Right renal pelvis (tissue), 4 donors: Measurements from ENCODE around the gene NDOR1. TPM values are rescaled to one million over a fixed set of nuclear protein-coding genes. Genes with fewer than 3 reads are reported as not detected.

Experiments used
- DNase-seq, 4 donors: peaks; one replicate each; pipeline ENCODE4 v3.0.0-alpha.2; 2013; ENCODE audit warnings: low read depth in 4 of 4, low spot score in 3 of 4, missing footprints in 1 of 4
- polyA plus RNA-seq, 4 donors: library from polyadenylated mRNA; unstranded; fragments of 120-200 nt; gene quantifications; one replicate each; pipeline ENCODE4 v1.2.1, GENCODE V29; 2013; ENCODE audit not compliant: insufficient read length in 4 of 4

NDOR1 gene
- polyA plus RNA-seq, 4 donors: 10.0 to 16.0 (median 10.9) TPM

GRCh38 chr9:137195525-137196220 lies 9.8 kb upstream of the NDOR1 start:
- no peak for DNase-seq

- no peak for DNase-seq
Measured at GRCh38 chr9:137198051-137198901, 7.2 kb upstream of the NDOR1 start.

- no peak for DNase-seq
Measured at GRCh38 chr9:137198902-137199283, 6.6 kb upstream of the NDOR1 start.

GRCh38 chr9:137199411-137200121 lies 5.9 kb upstream of the NDOR1 start:
- no peak for DNase-seq

GRCh38 chr9:137200311-137201204 lies 4.9 kb upstream of the NDOR1 start, which contains the start of gene TPRN:
Gene TPRN, minus strand, starts transcription at chr9:137200741. Its CDS starts 30 bp downstream, at chr9:137200711.
- DNase-seq: peak; percentile 93 to 99 (median 97)

GRCh38 chr9:137201205-137201868 lies 4.2 kb upstream of the NDOR1 start:
- DNase-seq: no peak

- DNase-seq: no peak
Measured at GRCh38 chr9:137202966-137203365, 2.5 kb upstream of the NDOR1 start.

GRCh38 chr9:137204731-137205125 lies 772 bp upstream of the NDOR1 start:
- no peak for DNase-seq

- no peak for DNase-seq
Measured at GRCh38 chr9:137206602-137207001, 1.1 kb downstream of the NDOR1 start.

GRCh38 chr9:137211532-137211931 lies 6.0 kb downstream of the NDOR1 start:
- DNase-seq: no peak

GRCh38 chr9:137212520-137212919 lies 7.0 kb downstream of the NDOR1 start:
- no peak for DNase-seq

GRCh38 chr9:137213160-137214060 lies 7.9 kb downstream of the NDOR1 start:
- no peak for DNase-seq

GRCh38 chr9:137214620-137215019 lies 9.1 kb downstream of the NDOR1 start:
- DNase-seq: no peak

- DNase-seq: no peak
Measured at GRCh38 chr9:137215196-137215986, 9.9 kb downstream of the NDOR1 start.

- no peak for DNase-seq
Measured at GRCh38 chr9:137216188-137216965, 10.9 kb downstream of the NDOR1 start.

GRCh38 chr9:137217276-137218211 lies 12.0 kb downstream of the NDOR1 start:
- no peak for DNase-seq
